ENCODE measurements around the gene ACTA1.
"Not testable (repeated sequence)": the region's sequence is repeated elsewhere in the genome, so short reads cannot be mapped to it uniquely, and the experiment has no call there.

ACTA1 gene

GRCh38 chr1:229407206-229408026 lies 26.5 kb downstream of the ACTA1 start:
- no peak for DNase-seq

- DNase-seq, result no peak
Observed at GRCh38 chr1:229406798-229407197, 27.1 kb downstream of the ACTA1 start.

GRCh38 chr1:229403573-229403972 lies 30.3 kb downstream of the ACTA1 start:
- DNase-seq, result no peak

GRCh38 chr1:229402993-229403392 lies 30.9 kb downstream of the ACTA1 start:
- no peak for DNase-seq

GRCh38 chr1:229402329-229402728 lies 31.6 kb downstream of the ACTA1 start:
- DNase-seq, result not testable (repeated sequence)

GRCh38 chr1:229397762-229398161 lies 36.1 kb downstream of the ACTA1 start:
- no peak for DNase-seq

- DNase-seq, result no peak
Observed at GRCh38 chr1:229396585-229397206, 37.2 kb downstream of the ACTA1 start.

- DNase-seq, result not testable (repeated sequence)
Observed at GRCh38 chr1:229394517-229394916, 39.4 kb downstream of the ACTA1 start.

GRCh38 chr1:229392936-229393335 lies 41.0 kb downstream of the ACTA1 start:
- DNase-seq, result no peak

- DNase-seq, result no peak
Observed at GRCh38 chr1:229390130-229390529, 43.8 kb downstream of the ACTA1 start.

GRCh38 chr1:229388897-229389580 lies 44.9 kb downstream of the ACTA1 start:
- DNase-seq, result no peak

GRCh38 chr1:229385853-229386456 lies 47.9 kb downstream of the ACTA1 start:
- DNase-seq, result no peak

GRCh38 chr1:229384822-229385221 lies 49.1 kb downstream of the ACTA1 start:
- DNase-seq, result no peak

- no peak for DNase-seq
Observed at GRCh38 chr1:229383961-229384360, 49.9 kb downstream of the ACTA1 start.

- DNase-seq, result no peak
Observed at GRCh38 chr1:229383188-229383587, 50.7 kb downstream of the ACTA1 start.

All from NCI-H1694 treated with DMSO at 0.1 percent for 48 hours (cell line).